CD4-positive, alpha-beta T cell treated with Interleukin-1 beta for 1 hour (primary cell): Measurements from ENCODE around the gene OR2M4.
A peak's percentile ranks its signal among the peaks of the same experiment; 100 is the strongest.
"Not testable (repeated sequence)": the region's sequence is repeated elsewhere in the genome, so short reads cannot be mapped to it uniquely, and the experiment has no call there.

ENCODE experiments used
- DNase-seq, 2 donors: peaks; one replicate each; pipeline ENCODE4 v3.0.0-alpha.2; 2020 to 2022

Gene OR2M4

DNA sequence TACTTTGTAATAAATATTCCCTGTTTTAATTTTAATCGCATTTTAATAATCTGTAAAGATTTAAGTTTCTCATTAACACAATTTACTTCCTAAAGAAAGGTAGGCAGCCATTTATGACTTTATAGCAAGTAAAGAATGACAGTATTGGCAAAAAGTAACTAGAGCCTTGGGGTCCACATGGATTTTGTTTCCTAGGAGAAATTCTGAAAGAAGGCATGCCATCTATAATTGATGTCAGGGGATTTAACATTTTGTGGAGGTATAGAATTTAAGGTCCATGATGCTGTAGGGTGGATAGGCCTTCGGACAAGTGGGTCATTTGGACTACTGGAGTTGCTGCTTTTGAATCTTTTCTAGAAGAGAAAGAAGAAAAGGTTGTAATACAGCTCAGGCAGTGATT, at the start of gene OR2M4:
TSS of gene OR2M4 (plus strand) at position 301 of the 400 bp plus-strand sequence. CDS start 7,512 bp downstream, outside the sequence.
- DNase-seq = no peak

DNA sequence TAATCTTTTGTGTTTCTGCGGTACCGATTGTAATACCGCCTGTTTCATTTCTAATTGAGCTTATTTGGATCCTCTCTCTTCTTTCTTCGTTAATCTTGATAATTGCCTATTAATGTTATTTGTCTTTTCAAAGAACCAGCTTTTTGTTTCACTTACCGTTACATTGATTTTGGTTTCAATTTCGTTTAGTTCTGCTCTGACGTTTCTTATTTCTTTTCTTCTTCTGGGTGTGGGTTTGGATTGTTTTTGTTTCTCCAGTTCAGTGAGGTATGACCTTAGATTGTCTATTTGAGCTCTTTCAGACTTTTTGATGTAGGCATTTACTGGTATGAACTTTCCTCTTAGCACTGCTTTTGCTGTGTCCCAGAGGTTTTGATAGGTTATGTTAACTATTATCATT, 47.2 kb upstream of the OR2M4 start:
- DNase-seq = no peak

DNA sequence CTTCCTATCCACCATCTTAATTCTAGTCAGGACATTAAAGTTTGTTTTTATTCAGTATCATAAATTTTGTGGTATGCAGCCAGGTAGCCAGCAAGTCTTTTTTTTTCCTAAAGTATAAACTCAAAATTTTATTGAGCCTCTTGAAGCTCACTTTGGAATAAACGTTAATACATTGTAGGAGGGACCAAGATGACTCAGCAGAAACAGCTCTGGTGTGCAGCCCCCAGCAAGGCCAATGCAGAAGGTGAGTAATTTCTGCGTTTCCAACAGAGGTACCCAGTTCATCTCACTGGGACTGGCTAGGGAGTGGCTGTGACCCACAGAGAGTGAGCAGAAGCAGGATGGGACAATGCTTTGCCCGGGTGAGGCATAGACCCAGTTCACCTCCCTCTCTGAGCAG, 43.9 kb upstream of the OR2M4 start:
- no peak for DNase-seq

DNA sequence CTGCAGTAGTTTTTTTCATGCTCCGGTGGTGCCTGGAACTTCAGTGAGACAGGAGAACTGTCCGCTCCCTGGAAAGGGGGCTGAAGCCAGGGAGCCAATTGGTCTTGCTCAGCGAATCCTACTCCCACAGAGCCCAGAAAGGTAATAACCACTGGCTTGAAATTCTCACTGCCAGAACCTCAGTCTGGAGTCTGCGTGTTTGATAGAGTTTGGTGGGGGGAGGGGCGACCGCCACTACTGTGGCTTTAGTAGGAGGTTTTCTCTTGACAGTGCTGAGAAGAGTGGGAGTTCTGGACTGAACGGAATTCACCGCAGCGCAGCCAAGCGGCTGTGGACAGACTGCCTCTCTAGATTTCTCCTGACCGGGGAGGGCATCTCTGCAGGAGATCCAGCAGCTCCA, 42.2 kb upstream of the OR2M4 start:
- DNase-seq = no peak

GRCh38 chr1:248194117-248194516, 37.1 kb upstream of the OR2M4 start:
- no peak for DNase-seq

- DNase-seq = no peak
Observed at GRCh38 chr1:248196965-248197364, 34.3 kb upstream of the OR2M4 start, which contains the start of gene OR2M3. Gene OR2M3, plus strand, starts transcription at chr1:248197265. Its CDS starts 5,803 bp downstream, at chr1:248203068.

- DNase-seq = no peak
Observed at GRCh38 chr1:248215880-248216279, 15.3 kb upstream of the OR2M4 start.

- no peak for DNase-seq
Observed at GRCh38 chr1:248225537-248225936, 5.7 kb upstream of the OR2M4 start.

GRCh38 chr1:248229360-248229908, 1.8 kb upstream of the OR2M4 start:
- DNase-seq = no peak

- DNase-seq = no peak
Observed at GRCh38 chr1:248239478-248239877, 8.3 kb downstream of the OR2M4 start.

- peak; percentile 7 to 34 for DNase-seq
Observed at GRCh38 chr1:248243204-248243603, 12.0 kb downstream of the OR2M4 start.

GRCh38 chr1:248259309-248259708, 28.1 kb downstream of the OR2M4 start:
- DNase-seq = not testable (repeated sequence)

GRCh38 chr1:248268178-248268577, 37.0 kb downstream of the OR2M4 start:
- no peak for DNase-seq

- DNase-seq = not testable (repeated sequence)
Observed at GRCh38 chr1:248273225-248273624, 42.0 kb downstream of the OR2M4 start.

DNA sequence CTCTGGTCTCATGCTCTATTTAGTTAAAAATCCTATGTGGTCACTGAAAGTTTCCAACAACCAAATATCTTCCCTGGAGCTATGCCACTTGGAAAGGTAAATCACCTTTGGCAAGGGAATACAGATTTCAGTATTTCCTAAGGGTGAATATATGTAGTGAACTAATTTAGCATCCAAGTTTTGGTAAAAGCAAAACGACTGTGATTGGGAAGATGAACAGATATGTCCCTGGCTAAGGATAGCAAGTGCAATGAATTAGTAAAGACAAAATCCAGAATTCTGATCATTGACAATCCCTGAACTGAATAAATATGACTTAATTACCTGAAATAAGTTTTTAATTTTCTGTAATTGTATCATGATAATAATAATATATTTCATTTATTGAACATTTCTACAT, 46.7 kb downstream of the OR2M4 start, which contains the start of gene OR2T33:
TSS of gene OR2T33 (minus strand) at position 101 of the 400 bp plus-strand sequence. CDS start 4,162 bp downstream, outside the sequence.
- DNase-seq = no peak

GRCh38 chr1:248288391-248288790, 57.2 kb downstream of the OR2M4 start:
- no peak for DNase-seq
